GM18502 (cell line): ENCODE measurements around the gene PIK3C2A.

Experiments
- ATAC-seq: cut with Tn5 transposase; IDR thresholded peaks from one replicate; pipeline ENCODE4 v1.9.1; 2021; ENCODE audit warnings: mild to moderate bottlenecking; ENCODE audit not compliant: unreplicated experiment, poor library complexity

The PIK3C2A gene

GRCh38 chr11:17164361-17165246, 43.2 kb downstream of the PIK3C2A start:
- no peak for ATAC-seq

GRCh38 chr11:17163736-17164135, 44.0 kb downstream of the PIK3C2A start:
- no peak for ATAC-seq

- ATAC-seq, result no peak
Measured at GRCh38 chr11:17163291-17163690, 44.5 kb downstream of the PIK3C2A start.

- ATAC-seq, result no peak
Measured at GRCh38 chr11:17162376-17162775, 45.4 kb downstream of the PIK3C2A start.

DNA sequence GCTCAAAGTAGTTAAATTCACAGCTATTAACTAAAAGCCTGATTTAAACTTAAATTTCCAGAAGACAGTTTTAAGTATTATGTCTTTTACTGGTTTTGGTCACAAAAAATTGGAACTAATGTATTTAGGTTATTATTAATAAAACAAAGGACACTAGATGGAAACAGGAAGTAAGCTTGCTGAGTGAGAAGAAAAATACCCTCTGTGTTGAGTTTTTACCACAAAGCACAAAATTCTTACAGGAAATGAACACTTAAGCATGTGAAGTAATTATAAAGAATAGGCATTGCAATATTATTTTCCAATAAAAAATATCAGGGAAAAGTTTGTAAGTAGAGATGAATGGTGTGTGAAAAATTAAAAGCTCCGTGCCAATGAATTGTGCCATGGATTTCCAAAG, 46.3 kb downstream of the PIK3C2A start:
- no peak for ATAC-seq

- ATAC-seq, result no peak
Measured at GRCh38 chr11:17159441-17159840, 48.3 kb downstream of the PIK3C2A start.
